Breast epithelium (tissue), 3 donors: ENCODE measurements around the gene ANAPC2.

Experiments used
- POLR2A ChIP-seq: fragments of 450-650 bp; IDR thresholded peaks from one replicate; pipeline ENCODE4 v1.6.1; 2016; ENCODE audit warnings: antibody characterized with exemption, mild to moderate bottlenecking, moderate library complexity
- POLR2AphosphoS5 ChIP-seq, 3 donors: sonication (generic); formaldehyde crosslinking; IDR thresholded peaks; one replicate each; pipeline ENCODE4 v1.6.1; 2017; ENCODE audit warnings: antibody characterized with exemption in 3 of 3
- TF ChIP-seq, protein P1 (sequence below), 3 donors: fragments of 450-650 bp; IDR thresholded peaks; one replicate each; pipeline ENCODE4 v1.5.1; 2016 to 2017; ENCODE audit warnings: antibody characterized with exemption in 3 of 3, mild to moderate bottlenecking in 3 of 3, moderate library complexity in 3 of 3

DNA sequence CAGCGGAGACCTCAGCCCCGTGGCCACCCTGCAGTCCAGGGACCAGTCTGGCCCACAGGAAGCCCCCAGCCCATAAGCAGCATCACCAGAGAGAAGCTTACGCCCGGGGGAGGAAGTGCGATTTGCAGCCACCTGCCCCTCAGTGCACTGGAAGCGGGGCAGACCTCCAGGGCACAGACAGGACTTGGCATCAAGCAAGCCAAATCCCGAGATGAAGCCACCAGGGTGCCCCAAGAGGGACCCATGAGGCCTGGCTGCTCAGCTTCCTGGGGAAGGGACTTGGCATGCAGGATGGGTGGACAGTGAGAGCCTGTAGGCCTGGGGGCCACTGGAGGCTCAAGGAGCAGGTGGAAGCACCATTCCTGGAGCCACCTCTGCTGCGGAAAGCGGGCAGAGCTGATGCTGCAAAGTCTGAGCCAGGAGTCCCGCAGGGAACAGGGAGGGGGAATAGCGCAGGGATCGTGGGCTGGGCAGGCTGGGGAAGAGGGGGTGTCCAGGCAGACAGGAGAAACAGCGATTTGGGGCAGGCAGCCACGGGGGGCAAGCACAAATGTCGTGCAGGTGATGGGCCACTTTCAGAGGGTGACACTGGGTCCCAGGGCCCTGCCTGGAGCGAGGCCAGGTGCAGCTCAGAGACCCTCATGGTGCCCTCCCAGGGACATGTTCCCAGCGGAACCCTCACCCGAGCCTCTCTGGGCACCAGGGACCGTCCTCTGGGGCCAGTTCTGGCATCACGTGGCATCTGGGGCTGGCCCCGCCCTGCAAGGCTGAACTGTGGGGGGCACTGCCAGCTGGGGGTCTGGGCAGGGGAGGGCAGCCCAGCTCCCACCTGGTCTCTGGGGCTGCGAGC lies 21.8 kb downstream of the ANAPC2 start:
- TF ChIP-seq, protein P1, sequence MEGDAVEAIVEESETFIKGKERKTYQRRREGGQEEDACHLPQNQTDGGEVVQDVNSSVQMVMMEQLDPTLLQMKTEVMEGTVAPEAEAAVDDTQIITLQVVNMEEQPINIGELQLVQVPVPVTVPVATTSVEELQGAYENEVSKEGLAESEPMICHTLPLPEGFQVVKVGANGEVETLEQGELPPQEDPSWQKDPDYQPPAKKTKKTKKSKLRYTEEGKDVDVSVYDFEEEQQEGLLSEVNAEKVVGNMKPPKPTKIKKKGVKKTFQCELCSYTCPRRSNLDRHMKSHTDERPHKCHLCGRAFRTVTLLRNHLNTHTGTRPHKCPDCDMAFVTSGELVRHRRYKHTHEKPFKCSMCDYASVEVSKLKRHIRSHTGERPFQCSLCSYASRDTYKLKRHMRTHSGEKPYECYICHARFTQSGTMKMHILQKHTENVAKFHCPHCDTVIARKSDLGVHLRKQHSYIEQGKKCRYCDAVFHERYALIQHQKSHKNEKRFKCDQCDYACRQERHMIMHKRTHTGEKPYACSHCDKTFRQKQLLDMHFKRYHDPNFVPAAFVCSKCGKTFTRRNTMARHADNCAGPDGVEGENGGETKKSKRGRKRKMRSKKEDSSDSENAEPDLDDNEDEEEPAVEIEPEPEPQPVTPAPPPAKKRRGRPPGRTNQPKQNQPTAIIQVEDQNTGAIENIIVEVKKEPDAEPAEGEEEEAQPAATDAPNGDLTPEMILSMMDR (IDR thresholded peaks at IDR 0.05): no peak
- TF ChIP-seq POLR2A (no peak), POLR2AphosphoS5 (IDR thresholded peaks at IDR 0.05) (no peak)
